MCF 10A (cell line): ENCODE results near the gene PON2. TPM values are rescaled to one million over a fixed set of nuclear protein-coding genes. Genes with fewer than 3 reads are reported as not detected.

ENCODE experiments used
- BruUV-seq: library from RNA; stranded (reverse); fragments of 400-500 nt; replicated peaks from 2 replicates; lab custom pipeline; 2021; lab: Mats Ljungman, UMichigan
- CTCF ChIA-PET: fragments of 300-600 bp; sonication (Branson Sonifier 250); formaldehyde crosslinking; extraction: SDS; loops from one replicate; lab custom pipeline; 2021; ENCODE audit warnings: antibody characterized with exemption, inconsistent platforms; lab: Yijun Ruan, JAX
- POLR2A ChIA-PET: fragments of 300-600, 350-650 bp; sonication (Branson Sonifier 250); formaldehyde crosslinking; extraction: SDS; loops from one replicate; lab custom pipeline; 2020; ENCODE audit warnings: antibody characterized with exemption, inconsistent platforms; lab: Yijun Ruan, JAX
- DNase-seq: peaks from one replicate; pipeline ENCODE4 v3.0.0-alpha.2; 2018; ENCODE audit not compliant: unreplicated experiment
- H3K27ac Mint-ChIP-seq: one replicate; pipeline ENCODE4 v1.8.0; 2022; ENCODE audit warnings: mild to moderate bottlenecking, low read depth, mixed read lengths; ENCODE audit not compliant: unreplicated experiment
- H3K27me3 Mint-ChIP-seq: one replicate; pipeline ENCODE4 v1.8.0; 2022; ENCODE audit warnings: mixed read lengths; ENCODE audit not compliant: insufficient read depth, unreplicated experiment
- H3K36me3 Mint-ChIP-seq: one replicate; pipeline ENCODE4 v1.8.0; 2022; ENCODE audit warnings: mild to moderate bottlenecking, moderate library complexity, mixed read lengths; ENCODE audit not compliant: insufficient read depth, unreplicated experiment
- H3K4me1 Mint-ChIP-seq: one replicate; pipeline ENCODE4 v1.8.0; 2022; ENCODE audit warnings: mixed read lengths; ENCODE audit not compliant: insufficient read depth, unreplicated experiment
- H3K4me3 Mint-ChIP-seq: one replicate; pipeline ENCODE4 v1.8.0; 2022; ENCODE audit warnings: mild to moderate bottlenecking, moderate library complexity, mixed read lengths; ENCODE audit not compliant: unreplicated experiment
- H3K9me3 Mint-ChIP-seq: one replicate; pipeline ENCODE4 v1.8.0; 2022; ENCODE audit warnings: mixed read lengths; ENCODE audit not compliant: unreplicated experiment
- intact Hi-C: fragments of 100-400 bp; cut with micrococcal nuclease; formaldehyde crosslinking; loops from 2 replicates; pipeline ENCODE4 v1.14.1; 2022
- total RNA-seq: library from RNA; stranded (reverse); gene quantifications from 2 replicates; pipeline ENCODE4 v1.2.3, GENCODE V29; 2022
- TF ChIP-seq, protein P1 (sequence below): fragments of 200-600 bp; IDR thresholded peaks from one replicate; pipeline ENCODE4 v1.8.0; 2022; ENCODE audit warnings: antibody characterized with exemption, mild to moderate bottlenecking; ENCODE audit not compliant: unreplicated experiment

The PON2 gene
- total RNA-seq, 1 experiment from 2014 or later = 140 TPM

GRCh38 chr7:95436407-95436806, 1.6 kb upstream of the PON2 start:
- Mint-ChIP-seq H3K9me3 (no peaks in the 10 kb centered on the region), H3K4me3 (peak overlapping the region; percentile 77), H3K27me3 (no peaks in the 10 kb centered on the region), H3K27ac (peak overlapping the region; percentile 96), H3K36me3 (peaks cover 15% of the 10 kb centered on the region), H3K4me1 (peaks cover 54% of the 10 kb centered on the region)
- ChIA-PET POLR2A (interaction anchor here (0.5 to 3.5 kb wide), 7 partner anchors 7 to 163 kb away, joined by 3 to 26 read pairs (median 4); no protein-coding TSS in a partner anchor), CTCF (interaction anchor here (0.7 to 4.3 kb wide), 4 partner anchors 12 to 170 kb away, joined by 3 to 27 read pairs (median 3); no protein-coding TSS in a partner anchor)
- TF ChIP-seq, protein P1, sequence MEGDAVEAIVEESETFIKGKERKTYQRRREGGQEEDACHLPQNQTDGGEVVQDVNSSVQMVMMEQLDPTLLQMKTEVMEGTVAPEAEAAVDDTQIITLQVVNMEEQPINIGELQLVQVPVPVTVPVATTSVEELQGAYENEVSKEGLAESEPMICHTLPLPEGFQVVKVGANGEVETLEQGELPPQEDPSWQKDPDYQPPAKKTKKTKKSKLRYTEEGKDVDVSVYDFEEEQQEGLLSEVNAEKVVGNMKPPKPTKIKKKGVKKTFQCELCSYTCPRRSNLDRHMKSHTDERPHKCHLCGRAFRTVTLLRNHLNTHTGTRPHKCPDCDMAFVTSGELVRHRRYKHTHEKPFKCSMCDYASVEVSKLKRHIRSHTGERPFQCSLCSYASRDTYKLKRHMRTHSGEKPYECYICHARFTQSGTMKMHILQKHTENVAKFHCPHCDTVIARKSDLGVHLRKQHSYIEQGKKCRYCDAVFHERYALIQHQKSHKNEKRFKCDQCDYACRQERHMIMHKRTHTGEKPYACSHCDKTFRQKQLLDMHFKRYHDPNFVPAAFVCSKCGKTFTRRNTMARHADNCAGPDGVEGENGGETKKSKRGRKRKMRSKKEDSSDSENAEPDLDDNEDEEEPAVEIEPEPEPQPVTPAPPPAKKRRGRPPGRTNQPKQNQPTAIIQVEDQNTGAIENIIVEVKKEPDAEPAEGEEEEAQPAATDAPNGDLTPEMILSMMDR = no peak
- DNase-seq = peak; percentile 69
- intact Hi-C loops = loop anchor here (10.0 kb wide), 1 partner anchor 1432 kb away; the partner anchor contains the start of gene BET1
- no TSS peak for BruUV-seq

DNA sequence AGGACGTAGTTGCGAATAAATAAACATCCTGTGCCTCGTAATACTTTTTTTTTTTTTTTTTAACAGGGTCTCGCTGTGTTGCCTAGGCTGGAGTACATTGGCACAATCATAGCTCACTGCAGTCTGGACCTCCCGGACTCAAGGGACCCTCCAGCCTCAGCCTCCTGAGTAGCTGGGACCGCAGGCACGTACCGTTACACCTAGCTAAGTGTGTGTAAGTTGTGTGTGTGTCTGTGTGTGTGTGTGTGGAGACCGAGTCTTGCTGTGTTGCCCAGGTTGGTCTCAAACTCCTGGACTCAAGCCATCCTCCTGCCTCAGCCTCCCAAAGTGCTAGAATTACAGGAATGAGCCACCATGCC, 573 bp upstream of the PON2 start:
- BruUV-seq = TSS peak; percentile 89
- TF ChIP-seq, protein P1 = no peak
- Mint-ChIP-seq H3K4me3 (peak overlapping the region; percentile 77), H3K36me3 (peaks cover 20% of the 10 kb centered on the region), H3K4me1 (peaks cover 50% of the 10 kb centered on the region), H3K9me3 (no peaks in the 10 kb centered on the region), H3K27ac (peak overlapping the region; percentile 96), H3K27me3 (no peaks in the 10 kb centered on the region)
- POLR2A ChIA-PET = interaction anchor here (0.6 to 3.5 kb wide), 15 partner anchors 8 to 1176 kb away, joined by 3 to 26 read pairs (median 4); no protein-coding TSS in a partner anchor
- intact Hi-C loops = loop anchor here (10.0 kb wide), 1 partner anchor 1431 kb away; the partner anchor contains the start of gene BET1
- CTCF ChIA-PET = interaction anchor here (0.6 to 4.3 kb wide), 8 partner anchors 17 to 811 kb away, joined by 3 to 27 read pairs (median 4); no protein-coding TSS in a partner anchor
- DNase-seq = no peak

DNA sequence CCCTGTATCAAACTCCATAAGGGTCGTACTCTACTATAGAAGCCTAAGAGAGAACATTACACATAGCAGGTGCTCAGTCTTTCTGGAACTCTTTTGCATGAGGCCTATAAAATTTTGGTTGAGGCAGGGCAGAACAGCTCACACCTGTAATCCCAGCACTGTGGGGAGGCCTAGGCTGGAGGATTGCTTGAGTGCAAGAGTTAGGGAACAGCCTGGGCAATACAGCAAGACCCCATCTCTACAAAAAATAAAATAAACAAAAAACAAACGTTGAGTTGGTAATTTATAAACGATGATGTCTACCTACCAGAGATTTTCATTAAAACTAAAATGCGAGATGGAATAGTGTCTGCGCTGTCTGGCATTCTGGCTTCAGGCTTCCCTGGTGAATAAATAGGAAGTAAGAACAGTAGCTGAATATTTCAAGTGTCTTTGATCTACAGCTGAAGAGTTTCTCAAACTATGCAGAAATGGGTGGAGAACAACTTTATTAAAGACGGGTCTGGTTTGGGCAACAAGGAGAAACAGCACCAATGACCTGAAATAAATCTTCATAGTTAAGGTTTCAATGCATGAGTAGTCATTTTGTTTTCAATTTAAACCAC, 774 bp downstream of the PON2 start:
- H3K27me3 Mint-ChIP-seq = no peaks in the 10 kb centered on the region
- ChIA-PET CTCF (interaction anchor here (0.6 to 4.3 kb wide), 3 partner anchors 10 to 469 kb away, joined by 3 to 27 read pairs (median 3); no protein-coding TSS in a partner anchor), POLR2A (interaction anchor here (0.7 to 3.5 kb wide), 16 partner anchors 8 to 777 kb away, joined by 3 to 26 read pairs (median 4); no protein-coding TSS in a partner anchor)
- H3K4me1 Mint-ChIP-seq = peaks cover 48% of the 10 kb centered on the region
- H3K4me3 Mint-ChIP-seq = peak overlapping the region; percentile 77
- TF ChIP-seq, protein P1 = no peak
- BruUV-seq = TSS peak; percentile 51
- no peaks in the 10 kb centered on the region for H3K9me3 Mint-ChIP-seq
- intact Hi-C loops = loop anchor here (10.0 kb wide), 1 partner anchor 1429 kb away; the partner anchor contains the start of gene BET1
- H3K36me3 Mint-ChIP-seq = peaks cover 33% of the 10 kb centered on the region
- peak overlapping the region; percentile 96 for H3K27ac Mint-ChIP-seq
- peak; percentile 8 for DNase-seq

GRCh38 chr7:95433129-95433528, 1.7 kb downstream of the PON2 start:
- BruUV-seq = no TSS peak
- H3K4me3 Mint-ChIP-seq = peak overlapping the region; percentile 77
- ChIA-PET POLR2A (no interaction called here), CTCF (interaction anchor here (4.3 kb wide), 1 partner anchor 44 kb away, joined by 27 read pairs; no protein-coding TSS in a partner anchor)
- no peaks in the 10 kb centered on the region for H3K9me3 Mint-ChIP-seq
- peaks cover 37% of the 10 kb centered on the region for H3K36me3 Mint-ChIP-seq
- H3K4me1 Mint-ChIP-seq = peaks cover 48% of the 10 kb centered on the region
- intact Hi-C loops = loop anchor here (10.0 kb wide), 1 partner anchor 1428 kb away; the partner anchor contains the start of gene BET1
- peak overlapping the region; percentile 96 for H3K27ac Mint-ChIP-seq
- DNase-seq = no peak
- H3K27me3 Mint-ChIP-seq = no peaks in the 10 kb centered on the region
- TF ChIP-seq, protein P1 = no peak
